Measurements from ENCODE around the gene SNX13. TPM values are rescaled to one million over a fixed set of nuclear protein-coding genes. Genes with fewer than 3 reads are reported as not detected.

Gene SNX13, protein sequence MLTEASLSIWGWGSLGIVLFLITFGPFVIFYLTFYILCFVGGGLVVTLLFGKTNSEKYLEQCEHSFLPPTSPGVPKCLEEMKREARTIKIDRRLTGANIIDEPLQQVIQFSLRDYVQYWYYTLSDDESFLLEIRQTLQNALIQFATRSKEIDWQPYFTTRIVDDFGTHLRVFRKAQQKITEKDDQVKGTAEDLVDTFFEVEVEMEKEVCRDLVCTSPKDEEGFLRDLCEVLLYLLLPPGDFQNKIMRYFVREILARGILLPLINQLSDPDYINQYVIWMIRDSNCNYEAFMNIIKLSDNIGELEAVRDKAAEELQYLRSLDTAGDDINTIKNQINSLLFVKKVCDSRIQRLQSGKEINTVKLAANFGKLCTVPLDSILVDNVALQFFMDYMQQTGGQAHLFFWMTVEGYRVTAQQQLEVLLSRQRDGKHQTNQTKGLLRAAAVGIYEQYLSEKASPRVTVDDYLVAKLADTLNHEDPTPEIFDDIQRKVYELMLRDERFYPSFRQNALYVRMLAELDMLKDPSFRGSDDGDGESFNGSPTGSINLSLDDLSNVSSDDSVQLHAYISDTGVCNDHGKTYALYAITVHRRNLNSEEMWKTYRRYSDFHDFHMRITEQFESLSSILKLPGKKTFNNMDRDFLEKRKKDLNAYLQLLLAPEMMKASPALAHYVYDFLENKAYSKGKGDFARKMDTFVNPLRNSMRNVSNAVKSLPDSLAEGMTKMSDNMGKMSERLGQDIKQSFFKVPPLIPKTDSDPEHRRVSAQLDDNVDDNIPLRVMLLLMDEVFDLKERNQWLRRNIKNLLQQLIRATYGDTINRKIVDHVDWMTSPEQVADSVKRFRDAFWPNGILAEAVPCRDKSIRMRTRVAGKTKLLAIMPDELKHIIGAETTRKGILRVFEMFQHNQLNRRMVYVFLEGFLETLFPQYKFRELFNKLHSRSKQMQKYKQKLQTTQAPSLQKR
- 26.3 and 31.6 TPM in 2 replicates for polyA plus RNA-seq (2011; rRNA removed)
- polyA plus RNA-seq (2012; cell fraction: cytosol; rRNA removed) = 5.0 TPM in 2 replicates
- 2.0 and 3.2 TPM in 2 replicates for polyA plus RNA-seq (2012; cell fraction: nucleus; rRNA removed)
- 12.4 to 15.0 TPM (median 13.1 TPM) in 3 replicates for polyA plus RNA-seq (2017; fragmentation: RNase III; extraction: RNeasy Plus Mini Kit Qiagen cat#74134 plus additional on column Dnase treatment)
- 12.3 and 12.7 TPM in 2 replicates for polyA minus RNA-seq (2011; rRNA and poly(A)+ RNA removed)

DNA sequence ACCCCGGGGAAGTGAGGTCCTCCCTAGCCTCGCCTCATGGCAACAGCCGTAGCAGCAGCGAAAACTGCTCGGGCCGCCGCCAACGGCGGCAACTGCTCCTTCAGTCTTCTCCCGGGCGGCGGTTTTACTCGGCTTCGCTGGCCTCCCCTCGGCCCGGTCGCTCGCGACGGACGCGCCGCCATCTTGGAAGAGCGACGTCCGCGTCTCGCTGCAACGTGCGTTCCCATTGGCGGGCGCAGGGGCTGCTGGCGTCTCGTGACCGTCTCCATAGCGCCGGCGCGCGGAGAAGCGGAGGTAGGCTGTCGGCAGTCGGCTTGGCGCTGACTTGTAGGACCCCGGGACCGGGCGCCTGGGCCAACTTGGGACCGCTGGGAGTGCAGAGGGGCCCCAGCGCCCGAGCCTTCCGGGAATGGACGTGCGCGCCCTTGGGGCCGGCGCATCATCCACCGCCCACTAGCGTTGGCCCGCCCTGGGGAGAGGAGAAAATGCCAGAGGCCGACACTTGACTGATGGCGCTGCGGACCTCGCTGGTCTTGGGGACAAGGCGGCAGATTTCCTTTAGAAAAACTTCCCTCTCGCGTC, at the start of gene SNX13:
SNX13 (minus strand) TSS at position 193 of the 582 bp plus-strand sequence. CDS start 199 bp downstream, outside the sequence.
- ChIA-PET CTCF (no interaction called here), POLR2A (no interaction called here)

More for the DNA sequence above, at the start of gene SNX13:
- peak; percentile 95 to 97 for ATAC-seq
- peak within 1 kb of the TSS; percentile 93 for H3K4me2 ChIP-seq
- no peak for FAIRE-seq
- peaks cover 16% of the 10 kb centered on the region for H3K4me1 ChIP-seq
- peak; percentile 89 to 93 for DNase-seq (ENCODE audit: low read depth in 1 of 2, low spot score in 1 of 2)
- H3K9me3 ChIP-seq = no peaks in the 10 kb centered on the region
- peak within 1 kb of the TSS; percentile 76 for H3K4me3 ChIP-seq
- TF ChIP-seq, protein P1, sequence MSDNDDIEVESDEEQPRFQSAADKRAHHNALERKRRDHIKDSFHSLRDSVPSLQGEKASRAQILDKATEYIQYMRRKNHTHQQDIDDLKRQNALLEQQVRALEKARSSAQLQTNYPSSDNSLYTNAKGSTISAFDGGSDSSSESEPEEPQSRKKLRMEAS (IDR thresholded peaks at IDR 0.05) = peak; percentile 77
- TF ChIP-seq POLR2A (IDR thresholded peaks at IDR 0.05; ENCODE audit: low read length) (peak; percentile 91), KDM1A (IDR thresholded peaks at IDR 0.05; ENCODE audit: low read depth) (no peak), RAD21 (conservative IDR thresholded peaks at IDR 0.05 in 1 of 2, IDR thresholded peaks at IDR 0.05 in 1 of 2) (peak in 1 of 2 experiments; percentile 30; a peak in 2 of 5 replicates), MAFK (IDR thresholded peaks at IDR 0.05; ENCODE audit: partially characterized antibody) (no peak), HDAC2 (IDR thresholded peaks at IDR 0.05) (no peak), KDM5A (IDR thresholded peaks at IDR 0.05) (peak; percentile 72), HOXB5 (CRISPR knock-in tag; IDR thresholded peaks at IDR 0.05) (0 out of 2 replicates have a peak, but pooled peaks have one; percentile 11), JUN (IDR thresholded peaks at IDR 0.05) (peak; percentile 78 to 89; a peak in 3 of 5 replicates), CBX2 (IDR thresholded peaks at IDR 0.05; ENCODE audit: borderline replicate concordance, low read depth) (no peak), HEYL (CRISPR knock-in tag; IDR thresholded peaks at IDR 0.05) (no peak), TP53 (CRISPR knock-in tag; IDR thresholded peaks at IDR 0.05) (no peak), RFX5 (IDR thresholded peaks at IDR 0.05) (peak; percentile 56; the same call in 1 of the 2 replicates), BHLHE40 (IDR thresholded peaks at IDR 0.05; ENCODE audit: low read depth, low read length) (peak; percentile 83), PHF8 (IDR thresholded peaks at IDR 0.05; ENCODE audit: borderline replicate concordance, low read depth) (peak; percentile 52), CEBPB (IDR thresholded peaks at IDR 0.05) (no peak), GATA3 (IDR thresholded peaks at IDR 0.05; ENCODE audit: borderline replicate concordance) (no peak; the same call in 1 of the 2 replicates), FOSL2 (IDR thresholded peaks at IDR 0.05) (no peak), FOSL2 (CRISPR knock-in tag; IDR thresholded peaks at IDR 0.05) (no peak), SMC3 (IDR thresholded peaks at IDR 0.05) (peak; percentile 32; the same call in 2 of the 3 replicates)
- TF ChIP-seq, protein P2, sequence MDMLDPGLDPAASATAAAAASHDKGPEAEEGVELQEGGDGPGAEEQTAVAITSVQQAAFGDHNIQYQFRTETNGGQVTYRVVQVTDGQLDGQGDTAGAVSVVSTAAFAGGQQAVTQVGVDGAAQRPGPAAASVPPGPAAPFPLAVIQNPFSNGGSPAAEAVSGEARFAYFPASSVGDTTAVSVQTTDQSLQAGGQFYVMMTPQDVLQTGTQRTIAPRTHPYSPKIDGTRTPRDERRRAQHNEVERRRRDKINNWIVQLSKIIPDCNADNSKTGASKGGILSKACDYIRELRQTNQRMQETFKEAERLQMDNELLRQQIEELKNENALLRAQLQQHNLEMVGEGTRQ (IDR thresholded peaks at IDR 0.05) = peak; percentile 86
- TF ChIP-seq, protein P3, sequence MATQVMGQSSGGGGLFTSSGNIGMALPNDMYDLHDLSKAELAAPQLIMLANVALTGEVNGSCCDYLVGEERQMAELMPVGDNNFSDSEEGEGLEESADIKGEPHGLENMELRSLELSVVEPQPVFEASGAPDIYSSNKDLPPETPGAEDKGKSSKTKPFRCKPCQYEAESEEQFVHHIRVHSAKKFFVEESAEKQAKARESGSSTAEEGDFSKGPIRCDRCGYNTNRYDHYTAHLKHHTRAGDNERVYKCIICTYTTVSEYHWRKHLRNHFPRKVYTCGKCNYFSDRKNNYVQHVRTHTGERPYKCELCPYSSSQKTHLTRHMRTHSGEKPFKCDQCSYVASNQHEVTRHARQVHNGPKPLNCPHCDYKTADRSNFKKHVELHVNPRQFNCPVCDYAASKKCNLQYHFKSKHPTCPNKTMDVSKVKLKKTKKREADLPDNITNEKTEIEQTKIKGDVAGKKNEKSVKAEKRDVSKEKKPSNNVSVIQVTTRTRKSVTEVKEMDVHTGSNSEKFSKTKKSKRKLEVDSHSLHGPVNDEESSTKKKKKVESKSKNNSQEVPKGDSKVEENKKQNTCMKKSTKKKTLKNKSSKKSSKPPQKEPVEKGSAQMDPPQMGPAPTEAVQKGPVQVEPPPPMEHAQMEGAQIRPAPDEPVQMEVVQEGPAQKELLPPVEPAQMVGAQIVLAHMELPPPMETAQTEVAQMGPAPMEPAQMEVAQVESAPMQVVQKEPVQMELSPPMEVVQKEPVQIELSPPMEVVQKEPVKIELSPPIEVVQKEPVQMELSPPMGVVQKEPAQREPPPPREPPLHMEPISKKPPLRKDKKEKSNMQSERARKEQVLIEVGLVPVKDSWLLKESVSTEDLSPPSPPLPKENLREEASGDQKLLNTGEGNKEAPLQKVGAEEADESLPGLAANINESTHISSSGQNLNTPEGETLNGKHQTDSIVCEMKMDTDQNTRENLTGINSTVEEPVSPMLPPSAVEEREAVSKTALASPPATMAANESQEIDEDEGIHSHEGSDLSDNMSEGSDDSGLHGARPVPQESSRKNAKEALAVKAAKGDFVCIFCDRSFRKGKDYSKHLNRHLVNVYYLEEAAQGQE (IDR thresholded peaks at IDR 0.05) = no peak
- TF ChIP-seq, protein P4, sequence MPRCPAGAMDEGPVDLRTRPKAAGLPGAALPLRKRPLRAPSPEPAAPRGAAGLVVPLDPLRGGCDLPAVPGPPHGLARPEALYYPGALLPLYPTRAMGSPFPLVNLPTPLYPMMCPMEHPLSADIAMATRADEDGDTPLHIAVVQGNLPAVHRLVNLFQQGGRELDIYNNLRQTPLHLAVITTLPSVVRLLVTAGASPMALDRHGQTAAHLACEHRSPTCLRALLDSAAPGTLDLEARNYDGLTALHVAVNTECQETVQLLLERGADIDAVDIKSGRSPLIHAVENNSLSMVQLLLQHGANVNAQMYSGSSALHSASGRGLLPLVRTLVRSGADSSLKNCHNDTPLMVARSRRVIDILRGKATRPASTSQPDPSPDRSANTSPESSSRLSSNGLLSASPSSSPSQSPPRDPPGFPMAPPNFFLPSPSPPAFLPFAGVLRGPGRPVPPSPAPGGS (IDR thresholded peaks at IDR 0.05) = peak; percentile 79; the same call in 1 of the 3 replicates
- TF ChIP-seq, protein P5, sequence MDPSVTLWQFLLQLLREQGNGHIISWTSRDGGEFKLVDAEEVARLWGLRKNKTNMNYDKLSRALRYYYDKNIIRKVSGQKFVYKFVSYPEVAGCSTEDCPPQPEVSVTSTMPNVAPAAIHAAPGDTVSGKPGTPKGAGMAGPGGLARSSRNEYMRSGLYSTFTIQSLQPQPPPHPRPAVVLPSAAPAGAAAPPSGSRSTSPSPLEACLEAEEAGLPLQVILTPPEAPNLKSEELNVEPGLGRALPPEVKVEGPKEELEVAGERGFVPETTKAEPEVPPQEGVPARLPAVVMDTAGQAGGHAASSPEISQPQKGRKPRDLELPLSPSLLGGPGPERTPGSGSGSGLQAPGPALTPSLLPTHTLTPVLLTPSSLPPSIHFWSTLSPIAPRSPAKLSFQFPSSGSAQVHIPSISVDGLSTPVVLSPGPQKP (IDR thresholded peaks at IDR 0.05; ENCODE audit: low read depth, low read length) = no peak
- TF ChIP-seq, protein P6, sequence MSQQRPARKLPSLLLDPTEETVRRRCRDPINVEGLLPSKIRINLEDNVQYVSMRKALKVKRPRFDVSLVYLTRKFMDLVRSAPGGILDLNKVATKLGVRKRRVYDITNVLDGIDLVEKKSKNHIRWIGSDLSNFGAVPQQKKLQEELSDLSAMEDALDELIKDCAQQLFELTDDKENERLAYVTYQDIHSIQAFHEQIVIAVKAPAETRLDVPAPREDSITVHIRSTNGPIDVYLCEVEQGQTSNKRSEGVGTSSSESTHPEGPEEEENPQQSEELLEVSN (IDR thresholded peaks at IDR 0.05; ENCODE audit: borderline replicate concordance, low read depth) = peak; percentile 66; the same call in 1 of the 2 replicates
- TF ChIP-seq, protein P7, sequence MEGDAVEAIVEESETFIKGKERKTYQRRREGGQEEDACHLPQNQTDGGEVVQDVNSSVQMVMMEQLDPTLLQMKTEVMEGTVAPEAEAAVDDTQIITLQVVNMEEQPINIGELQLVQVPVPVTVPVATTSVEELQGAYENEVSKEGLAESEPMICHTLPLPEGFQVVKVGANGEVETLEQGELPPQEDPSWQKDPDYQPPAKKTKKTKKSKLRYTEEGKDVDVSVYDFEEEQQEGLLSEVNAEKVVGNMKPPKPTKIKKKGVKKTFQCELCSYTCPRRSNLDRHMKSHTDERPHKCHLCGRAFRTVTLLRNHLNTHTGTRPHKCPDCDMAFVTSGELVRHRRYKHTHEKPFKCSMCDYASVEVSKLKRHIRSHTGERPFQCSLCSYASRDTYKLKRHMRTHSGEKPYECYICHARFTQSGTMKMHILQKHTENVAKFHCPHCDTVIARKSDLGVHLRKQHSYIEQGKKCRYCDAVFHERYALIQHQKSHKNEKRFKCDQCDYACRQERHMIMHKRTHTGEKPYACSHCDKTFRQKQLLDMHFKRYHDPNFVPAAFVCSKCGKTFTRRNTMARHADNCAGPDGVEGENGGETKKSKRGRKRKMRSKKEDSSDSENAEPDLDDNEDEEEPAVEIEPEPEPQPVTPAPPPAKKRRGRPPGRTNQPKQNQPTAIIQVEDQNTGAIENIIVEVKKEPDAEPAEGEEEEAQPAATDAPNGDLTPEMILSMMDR (IDR thresholded peaks at IDR 0.05) = peak; percentile 27; the same call in 2 of the 3 replicates
- WGBS (ENCODE audit: missing lambda C conversion rate) = 0% methylated on average over 10 of the region's 66 CpGs
- peak within 1 kb of the TSS; percentile 91 to 96 for H3K27ac ChIP-seq

Data from A549 (cell line).